ENCODE measurements around the gene LBHD2.
"Not testable (repeated sequence)": the region's sequence is repeated elsewhere in the genome, so short reads cannot be mapped to it uniquely, and the experiment has no call there.

LBHD2 gene

GRCh38 chr14:103084021-103084919, at the start of gene LBHD2:
Gene LBHD2 (plus strand): TSS chr14:103084210. CDS start chr14:103086013, 1,803 bp downstream.
- no peak for DNase-seq (ENCODE audit: low read depth, low spot score)

DNA sequence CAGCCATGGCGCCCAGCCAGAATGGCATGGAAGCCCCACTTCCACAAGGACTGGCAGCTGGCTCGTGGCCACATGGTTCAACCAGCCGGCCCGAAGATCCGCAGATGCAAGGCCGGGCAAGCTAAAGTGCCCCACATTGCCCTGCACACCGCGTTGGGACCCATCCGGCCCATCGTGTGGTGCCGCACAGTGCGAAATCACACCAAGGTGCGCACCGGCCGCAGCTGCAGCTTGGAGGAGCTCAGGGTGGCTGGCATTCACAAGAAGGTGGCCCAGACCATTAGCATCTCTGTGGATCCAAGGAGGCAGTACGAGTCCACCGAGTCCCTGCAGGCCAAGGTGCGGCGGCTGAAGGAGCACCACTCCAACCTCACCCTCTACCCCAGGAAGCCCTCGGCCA, 42.5 kb upstream of the LBHD2 start:
- DNase-seq (ENCODE audit: low read depth, low spot score) = no peak

DNA sequence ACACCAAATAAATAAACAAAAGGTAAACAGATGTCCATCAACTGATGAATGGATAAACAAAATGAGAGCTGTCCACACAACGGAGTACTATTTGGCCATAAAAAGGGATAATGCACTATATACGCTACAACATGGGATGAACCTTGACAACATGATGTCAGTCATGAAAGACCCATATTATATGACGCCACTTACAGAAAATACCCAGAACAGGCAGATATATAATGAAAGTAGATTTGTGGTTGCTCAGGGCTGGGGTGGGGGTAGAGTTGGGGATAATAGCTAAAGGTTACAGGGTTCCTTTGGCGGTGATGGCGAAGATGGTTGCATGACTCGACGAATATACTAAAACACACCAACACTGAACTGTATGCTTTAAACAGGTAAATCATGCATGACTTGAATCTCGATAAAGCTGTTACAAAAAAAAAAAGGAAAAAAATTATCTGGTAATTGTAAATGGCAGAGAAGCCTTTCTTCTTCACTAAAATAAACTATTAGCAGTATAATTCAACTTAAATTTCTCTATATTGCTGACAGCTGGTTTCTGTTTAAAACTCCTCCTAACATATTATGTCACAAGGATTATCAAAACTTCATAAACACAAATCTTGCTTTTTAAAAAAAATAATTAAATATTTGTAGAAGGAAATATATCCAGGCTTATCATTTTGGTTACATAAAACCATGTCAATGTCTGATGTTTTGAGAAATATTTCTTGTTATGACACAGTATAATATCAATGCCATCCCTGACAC, 40.6 kb upstream of the LBHD2 start:
- DNase-seq (ENCODE audit: low read depth, low spot score) = no peak

GRCh38 chr14:103045371-103045869, 38.6 kb upstream of the LBHD2 start:
- DNase-seq (ENCODE audit: low read depth, low spot score) = no peak

GRCh38 chr14:103047453-103047852, 36.6 kb upstream of the LBHD2 start:
- DNase-seq (ENCODE audit: low read depth, low spot score) = not testable (repeated sequence)

- no peak for DNase-seq (ENCODE audit: low read depth, low spot score)
These were observed 33.1 kb upstream of the LBHD2 start for GRCh38 chr14:103050935-103051334.

GRCh38 chr14:103052407-103052806, 31.6 kb upstream of the LBHD2 start:
- DNase-seq (ENCODE audit: low read depth, low spot score) = no peak

DNA sequence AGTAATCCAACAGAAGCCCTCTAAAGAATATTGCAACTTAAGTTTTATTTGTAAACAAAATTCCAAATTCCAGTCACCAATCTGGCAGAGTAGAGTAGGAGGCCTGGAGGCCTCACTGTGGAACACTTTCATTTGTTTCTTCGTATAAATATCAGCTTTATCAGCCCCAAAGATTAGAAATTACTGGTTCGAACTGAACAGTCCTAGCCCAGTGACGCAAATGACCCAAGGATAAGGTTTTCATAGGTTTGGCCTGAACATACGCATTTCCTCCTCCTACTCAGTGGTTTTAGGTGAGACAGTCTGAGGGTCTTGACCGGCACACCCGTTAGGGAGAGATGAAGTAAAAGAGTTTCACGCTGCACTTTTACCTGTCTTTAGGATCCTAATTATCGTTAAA, 28.3 kb upstream of the LBHD2 start:
- no peak for DNase-seq (ENCODE audit: low read depth, low spot score)

GRCh38 chr14:103056322-103057027, 27.5 kb upstream of the LBHD2 start:
- no peak for DNase-seq (ENCODE audit: low read depth, low spot score)

DNA sequence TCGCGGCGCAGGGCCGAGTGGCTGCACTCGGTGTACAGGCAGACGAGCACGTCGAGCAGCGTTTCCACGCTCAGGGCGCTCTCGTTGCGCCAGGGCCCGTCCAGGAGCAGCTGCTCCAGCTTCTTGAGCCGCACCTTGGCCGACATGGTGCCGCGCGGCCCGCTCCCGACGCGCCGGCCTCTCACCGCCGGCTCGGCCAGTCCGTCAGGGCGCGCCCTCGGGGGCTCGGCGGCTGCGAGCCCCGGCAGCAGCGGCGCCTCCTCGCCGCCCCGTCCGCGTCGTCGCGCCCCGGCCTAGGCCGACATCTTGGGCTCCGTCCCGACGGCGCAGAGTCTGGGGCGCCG, 27.0 kb upstream of the LBHD2 start:
- DNase-seq (ENCODE audit: low read depth, low spot score) = no peak

GRCh38 chr14:103057372-103058163, 26.4 kb upstream of the LBHD2 start, which contains the start of gene CDC42BPB:
Gene CDC42BPB (minus strand): TSS chr14:103057549. CDS start chr14:103057173, 376 bp downstream.
- DNase-seq (ENCODE audit: low read depth, low spot score) = no peak

DNA sequence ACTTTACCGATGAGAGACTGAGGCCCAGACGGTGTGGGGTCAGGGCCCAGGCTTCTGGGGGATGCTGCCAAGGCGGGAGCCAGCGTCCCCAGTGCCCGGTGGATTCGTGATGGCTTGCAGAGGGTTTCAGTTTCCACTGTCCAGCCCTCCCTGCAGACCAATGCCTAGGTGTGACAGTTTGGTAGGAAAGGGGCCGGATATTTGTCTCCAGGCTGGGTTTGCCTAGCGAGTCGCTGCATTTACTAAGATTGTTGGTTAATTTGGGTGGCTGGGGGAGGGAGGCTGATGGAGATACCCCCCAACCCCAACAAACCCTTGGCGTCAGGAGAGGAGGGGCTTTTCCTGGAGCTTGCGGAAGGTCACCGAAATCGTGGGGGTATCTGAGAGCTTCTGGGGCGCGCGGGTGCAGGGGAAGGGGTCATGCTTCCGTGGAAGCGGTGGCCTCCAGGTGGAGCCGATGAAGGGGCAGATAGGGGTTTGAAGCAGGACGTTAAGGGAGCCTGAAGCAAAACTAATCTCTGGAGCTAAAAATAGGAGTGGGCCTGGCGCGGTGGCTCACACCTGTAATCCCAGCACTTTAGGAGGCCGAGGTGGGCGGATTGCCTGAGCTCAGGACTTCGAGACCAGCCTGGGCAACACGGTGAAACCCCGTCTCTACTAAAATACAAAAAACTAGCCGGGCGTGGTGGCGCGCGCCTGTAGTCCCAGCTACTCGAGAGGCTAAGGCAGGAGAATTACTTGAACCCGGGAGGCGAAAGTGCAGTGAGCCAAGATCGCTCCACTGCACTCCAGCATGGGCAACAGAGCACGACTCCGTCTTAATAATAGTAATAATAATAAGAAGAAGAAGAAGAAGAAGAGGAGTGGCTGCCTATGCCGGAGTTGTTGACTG, 25.6 kb upstream of the LBHD2 start:
- DNase-seq (ENCODE audit: low read depth, low spot score) = no peak

GRCh38 chr14:103059556-103059955, 24.5 kb upstream of the LBHD2 start:
- DNase-seq (ENCODE audit: low read depth, low spot score) = no peak

DNA sequence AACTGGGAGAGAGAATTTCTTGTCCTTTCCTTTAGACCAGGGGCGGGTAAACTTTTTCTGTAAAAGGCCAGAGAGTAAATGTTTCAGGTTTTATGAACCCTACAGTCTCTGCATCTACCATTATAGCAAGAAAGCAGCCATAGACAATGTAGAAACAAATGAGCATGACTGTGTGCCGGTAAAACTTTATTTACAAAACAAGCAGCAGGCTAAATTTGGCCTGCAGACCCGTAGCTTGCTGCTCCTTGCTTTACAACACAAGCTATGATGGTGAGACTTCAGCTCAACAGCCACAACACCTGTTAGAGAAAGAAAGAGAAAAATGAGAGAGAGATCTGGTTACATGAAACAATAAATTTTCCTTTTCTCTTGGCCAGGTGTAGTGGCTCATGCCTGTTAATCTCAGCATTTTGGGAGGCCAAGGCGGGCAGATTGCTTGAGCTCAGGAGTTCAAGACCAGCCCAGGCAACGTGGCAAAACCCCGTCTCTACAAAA, 22.5 kb upstream of the LBHD2 start:
- no peak for DNase-seq (ENCODE audit: low read depth, low spot score)

- no peak for DNase-seq (ENCODE audit: low read depth, low spot score)
These were observed 19.6 kb upstream of the LBHD2 start for GRCh38 chr14:103064436-103064835.

DNA sequence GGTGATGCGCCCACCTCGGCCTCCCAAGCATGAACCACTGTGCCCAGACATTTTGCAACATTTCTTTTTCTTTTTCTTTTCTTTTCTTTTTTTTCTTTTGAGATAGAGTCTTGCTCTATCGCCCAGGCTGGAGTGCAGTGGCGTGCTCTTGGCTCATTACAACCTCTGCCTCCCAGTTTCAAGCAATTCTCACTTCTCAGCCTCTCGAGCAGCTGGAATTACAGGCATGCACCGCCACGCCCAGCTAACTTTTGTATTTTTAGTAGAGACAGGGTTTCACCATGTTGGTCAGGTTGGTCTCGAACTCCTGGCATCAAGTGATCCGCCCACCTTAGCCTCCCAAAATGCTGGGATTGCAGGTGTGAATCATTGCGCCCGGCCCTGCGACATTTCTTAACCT, 19.0 kb upstream of the LBHD2 start:
- no peak for DNase-seq (ENCODE audit: low read depth, low spot score)

DNA sequence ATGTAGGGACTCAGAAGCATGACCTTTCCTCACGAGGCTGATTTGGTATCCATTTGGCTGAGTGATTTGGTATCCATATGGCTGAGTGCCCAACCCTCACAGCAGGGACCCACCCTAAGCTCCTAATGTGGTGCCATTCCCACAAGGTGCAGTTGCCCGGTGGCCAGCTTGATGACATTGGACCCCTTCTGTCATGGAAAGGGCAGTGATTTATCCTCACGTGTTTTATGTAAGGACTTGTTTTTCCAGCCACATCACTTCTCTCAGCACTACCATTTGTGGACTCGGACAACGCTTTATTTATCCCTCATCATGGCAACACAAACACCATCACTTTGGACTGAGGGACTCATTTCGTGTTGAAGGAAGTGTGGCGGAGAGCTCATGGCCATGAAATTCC, 18.1 kb upstream of the LBHD2 start:
- no peak for DNase-seq (ENCODE audit: low read depth, low spot score)

DNA sequence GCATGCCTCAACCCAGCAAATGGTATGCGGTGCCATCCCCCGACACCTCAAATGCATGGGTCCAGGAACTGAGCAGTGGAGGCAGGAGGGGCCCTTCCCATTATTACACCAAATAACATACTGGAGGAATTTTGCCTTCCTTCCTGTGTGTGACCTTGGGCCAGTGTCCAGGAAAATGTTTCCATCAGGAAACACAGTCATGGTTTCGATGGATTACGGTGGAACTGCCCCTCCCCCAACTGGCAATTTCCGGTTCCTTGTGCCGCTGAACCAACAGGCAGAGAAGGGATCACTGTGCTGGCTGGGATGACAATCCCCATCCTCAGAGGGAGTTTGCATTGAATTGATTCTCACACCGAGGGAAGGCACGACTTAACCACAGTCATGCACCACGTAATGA, 17.6 kb upstream of the LBHD2 start:
- DNase-seq (ENCODE audit: low read depth, low spot score) = no peak

DNA sequence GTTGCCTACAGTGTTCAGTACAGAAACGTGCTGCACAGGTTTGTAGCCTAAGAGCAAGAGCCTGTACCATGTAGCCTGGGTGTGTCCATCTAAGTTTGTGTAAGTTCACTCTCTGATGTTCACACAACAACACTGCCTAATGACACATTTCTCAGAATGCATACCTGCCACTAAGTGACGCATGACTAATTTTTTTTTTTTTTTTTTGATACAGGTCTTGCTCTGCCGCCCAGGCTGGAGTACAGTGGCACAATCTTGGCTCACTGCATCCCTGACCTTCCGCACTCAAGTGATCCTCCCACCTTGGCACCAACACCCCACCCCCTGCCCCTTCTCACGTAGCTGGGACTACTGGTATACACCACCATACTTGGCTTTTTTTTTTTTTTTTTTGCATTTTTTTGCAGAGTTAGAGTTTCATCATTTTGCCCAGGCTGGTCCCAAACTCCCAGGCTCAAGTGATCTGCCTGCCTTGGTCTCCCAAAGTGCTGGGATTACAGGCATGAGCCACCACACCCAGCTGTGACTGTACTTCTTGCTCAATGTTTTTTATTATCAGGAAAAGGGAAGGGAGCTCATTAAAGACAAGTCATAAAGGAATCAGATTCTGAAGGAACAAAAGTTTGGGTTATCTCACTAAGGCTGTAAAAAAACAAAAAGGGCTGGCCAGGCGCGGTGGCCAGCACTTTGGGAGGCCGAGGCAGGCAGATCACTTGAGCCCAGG, 16.6 kb upstream of the LBHD2 start:
- DNase-seq (ENCODE audit: low read depth, low spot score) = no peak
